Measurements from ENCODE around the gene TESK2. TPM values are rescaled to one million over a fixed set of nuclear protein-coding genes. Genes with fewer than 3 reads are reported as not detected.

TESK2 gene
- total RNA-seq, 1 experiment from 2014 or later, result 5.0 TPM

GRCh38 chr1:45397285-45397684, 93.7 kb downstream of the TESK2 start:
- ChIA-PET POLR2A (interaction anchor here (0.7 kb wide), 1 partner anchor 13 kb away, joined by 3 read pairs; no protein-coding TSS in a partner anchor), RAD21 (ENCODE audit: low non-redundant PET in 1 of 2, low total read pairs in 2 of 2, uncharacterized antibody in 2 of 2, unreplicated experiment in 2 of 2) (no interaction called here), CTCF (no interaction called here)
- no TSS peak for BruUV-seq (replicated peaks)
- no peaks in the 10 kb centered on the region for H3K79me2 ChIP-seq (ENCODE audit: insufficient read depth, low read length)
- H3K36me3 ChIP-seq (ENCODE audit: control insufficient read depth in 1 of 2, insufficient read depth in 2 of 2, low read length in 2 of 2), result no peaks in the 10 kb centered on the region
- intact Hi-C loops (cut with micrococcal nuclease), result no loop called here
- no peaks in the 10 kb centered on the region for H4K20me1 ChIP-seq (ENCODE audit: insufficient read depth)
- no peaks in the 10 kb centered on the region for H3K4me1 ChIP-seq (ENCODE audit: control insufficient read depth in 1 of 2, insufficient read depth in 2 of 2, low read length in 2 of 2)
- H3K9me3 ChIP-seq (ENCODE audit: control insufficient read depth in 1 of 2, insufficient read depth in 1 of 2, low read depth in 1 of 2, low read length in 2 of 2), result no peaks in the 10 kb centered on the region
- H3K9ac ChIP-seq (ENCODE audit: low read length), result no peak overlapping the region
- H3K4me3 ChIP-seq (replicated peaks in 1 of 2; ENCODE audit: low read depth in 1 of 2, low read length in 2 of 2), result no peak overlapping the region
- no peak overlapping the region for H3K4me2 ChIP-seq (ENCODE audit: low read length)
- H3K9me2 ChIP-seq (ENCODE audit: insufficient read depth), result no peaks in the 10 kb centered on the region
- TF ChIP-seq TCF7L2 (IDR thresholded peaks at IDR 0.05; ENCODE audit: borderline replicate concordance, extremely low read depth, insufficient read depth, insufficient read length), result no peak
- TF ChIP-seq POLR2A (IDR thresholded peaks at IDR 0.05; ENCODE audit: borderline replicate concordance, extremely low read depth, insufficient read depth, insufficient read length), result no peak
- no peak for ATAC-seq
- H3K27me3 ChIP-seq (ENCODE audit: insufficient read depth, low read length), result no peaks in the 10 kb centered on the region
- no peak overlapping the region for H2AFZ ChIP-seq (ENCODE audit: low read depth, low read length, poor library complexity, severe bottlenecking)
- DNase-seq (ENCODE audit: low read depth, low spot score), result no peak
- no peak overlapping the region for H3K27ac ChIP-seq (ENCODE audit: low read depth, low read length)

GRCh38 chr1:45395582-45395981, 95.4 kb downstream of the TESK2 start:
- no peaks in the 10 kb centered on the region for H3K4me1 ChIP-seq (ENCODE audit: control insufficient read depth in 1 of 2, insufficient read depth in 2 of 2, low read length in 2 of 2)
- no peaks in the 10 kb centered on the region for H3K36me3 ChIP-seq (ENCODE audit: control insufficient read depth in 1 of 2, insufficient read depth in 2 of 2, low read length in 2 of 2)
- H3K79me2 ChIP-seq (ENCODE audit: insufficient read depth, low read length), result no peaks in the 10 kb centered on the region
- H3K4me2 ChIP-seq (ENCODE audit: low read length), result no peak overlapping the region
- H3K27ac ChIP-seq (ENCODE audit: low read depth, low read length), result no peak overlapping the region
- no peaks in the 10 kb centered on the region for H3K9me3 ChIP-seq (ENCODE audit: control insufficient read depth in 1 of 2, insufficient read depth in 1 of 2, low read depth in 1 of 2, low read length in 2 of 2)
- ChIA-PET CTCF (no interaction called here), RAD21 (ENCODE audit: low non-redundant PET in 1 of 2, low total read pairs in 2 of 2, uncharacterized antibody in 2 of 2, unreplicated experiment in 2 of 2) (no interaction called here), POLR2A (no interaction called here)
- no peak overlapping the region for H2AFZ ChIP-seq (ENCODE audit: low read depth, low read length, poor library complexity, severe bottlenecking)
- no peak for DNase-seq (ENCODE audit: low read depth, low spot score)
- H3K9ac ChIP-seq (ENCODE audit: low read length), result no peak overlapping the region
- no peaks in the 10 kb centered on the region for H3K9me2 ChIP-seq (ENCODE audit: insufficient read depth)
- no TSS peak for BruUV-seq (replicated peaks)
- intact Hi-C loops (cut with micrococcal nuclease), result no loop called here
- H3K4me3 ChIP-seq (replicated peaks in 1 of 2; ENCODE audit: low read depth in 1 of 2, low read length in 2 of 2), result no peak overlapping the region
- ATAC-seq, result no peak
- no peaks in the 10 kb centered on the region for H4K20me1 ChIP-seq (ENCODE audit: insufficient read depth)
- H3K27me3 ChIP-seq (ENCODE audit: insufficient read depth, low read length), result no peaks in the 10 kb centered on the region
- TF ChIP-seq SIN3A (IDR thresholded peaks at IDR 0.05; ENCODE audit: low read depth) (no peak), ZNF274 (IDR thresholded peaks at IDR 0.05; ENCODE audit: low read depth, low read length) (no peak), CTCF (IDR thresholded peaks at IDR 0.05 in 2 of 3, conservative IDR thresholded peaks at IDR 0.05 in 1 of 3; ENCODE audit: borderline replicate concordance in 1 of 3, insufficient read depth in 1 of 3, low read depth in 2 of 3, low read length in 2 of 3) (no peak), JUND (IDR thresholded peaks at IDR 0.05) (no peak), EZH2phosphoT487 (IDR thresholded peaks at IDR 0.05; ENCODE audit: borderline replicate concordance) (no peak), EGR1 (IDR thresholded peaks at IDR 0.05; ENCODE audit: low read depth) (no peak), ELF1 (IDR thresholded peaks at IDR 0.05; ENCODE audit: borderline replicate concordance, low read depth) (no peak), CBX3 (IDR thresholded peaks at IDR 0.05; ENCODE audit: low read depth) (no peak), EZH2 (IDR thresholded peaks at IDR 0.05) (no peak), ZFX (IDR thresholded peaks at IDR 0.05) (no peak), RAD21 (IDR thresholded peaks at IDR 0.05; ENCODE audit: low read depth) (no peak), SP1 (IDR thresholded peaks at IDR 0.05; ENCODE audit: low read depth) (no peak), CEBPB (IDR thresholded peaks at IDR 0.05; ENCODE audit: low read depth) (no peak), SRF (IDR thresholded peaks at IDR 0.05; ENCODE audit: low read depth) (no peak), ZBTB33 (IDR thresholded peaks at IDR 0.05; ENCODE audit: extremely low read depth, insufficient replicate concordance, low read length) (no peak)
